Measurements from ENCODE around the gene ATOSB.

GRCh38 chr9:35067056-35067455 lies 48.6 kb downstream of the ATOSB start:
- no peak for TF ChIP-seq CTCF (IDR thresholded peaks at IDR 0.05; ENCODE audit: control extremely low read depth in 1 of 3, insufficient read depth in 1 of 3, low read depth in 1 of 3, low read length in 3 of 3)
- TF ChIP-seq SP1 (IDR thresholded peaks at IDR 0.05; ENCODE audit: low read depth, low read length), result no peak
- no peak for TF ChIP-seq HDAC2 (IDR thresholded peaks at IDR 0.05; ENCODE audit: borderline replicate concordance in 1 of 2, low read depth in 2 of 2, low read length in 2 of 2)
- no peak for TF ChIP-seq EGR1 (IDR thresholded peaks at IDR 0.05; ENCODE audit: borderline replicate concordance, low read depth, low read length)
- no peak for TF ChIP-seq TAF1 (IDR thresholded peaks at IDR 0.05; ENCODE audit: low read depth, low read length)
- no peak for TF ChIP-seq CEBPB (IDR thresholded peaks at IDR 0.05; ENCODE audit: low read depth, low read length)
- no peak for TF ChIP-seq PHF8 (conservative IDR thresholded peaks at IDR 0.05; ENCODE audit: low read depth, low read length)
- no peak for TF ChIP-seq KDM5A (IDR thresholded peaks at IDR 0.05; ENCODE audit: low read length)
- TF ChIP-seq POLR2AphosphoS5 (IDR thresholded peaks at IDR 0.05; ENCODE audit: low read depth, low read length), result no peak
- TF ChIP-seq CHD7 (IDR thresholded peaks at IDR 0.05; ENCODE audit: insufficient replicate concordance, low read length), result no peak
- TF ChIP-seq EP300 (IDR thresholded peaks at IDR 0.05; ENCODE audit: borderline replicate concordance in 1 of 2, low read depth in 2 of 2, low read length in 2 of 2), result no peak
- no peak for TF ChIP-seq YY1 (IDR thresholded peaks at IDR 0.05; ENCODE audit: low read depth, low read length)
- TF ChIP-seq JUND (IDR thresholded peaks at IDR 0.05; ENCODE audit: low read length), result no peak
- no peak for TF ChIP-seq EZH2 (IDR thresholded peaks at IDR 0.05; ENCODE audit: low read depth, low read length, severe bottlenecking)

Data from H1 (cell line).